GM21619 (cell line): ENCODE measurements around the gene FGG.

ENCODE experiments used
- ATAC-seq: cut with Tn5 transposase; IDR thresholded peaks from one replicate; pipeline ENCODE4 v1.9.1; 2021; ENCODE audit not compliant: unreplicated experiment

Gene FGG

GRCh38 chr4:154588198-154588597 is 24.3 kb downstream of the FGG start:
- ATAC-seq, result no peak

GRCh38 chr4:154586296-154587033 is 26.0 kb downstream of the FGG start:
- no peak for ATAC-seq

- ATAC-seq, result no peak
Observed at GRCh38 chr4:154585369-154586018, 27.0 kb downstream of the FGG start.

- no peak for ATAC-seq
Observed at GRCh38 chr4:154584259-154584658, 28.2 kb downstream of the FGG start.

- no peak for ATAC-seq
Observed at GRCh38 chr4:154583677-154584076, 28.8 kb downstream of the FGG start.

- ATAC-seq, result no peak
Observed at GRCh38 chr4:154583230-154583629, 29.2 kb downstream of the FGG start.

GRCh38 chr4:154582723-154583122 is 29.7 kb downstream of the FGG start:
- no peak for ATAC-seq

- no peak for ATAC-seq
Observed at GRCh38 chr4:154579927-154580326, 32.5 kb downstream of the FGG start.

GRCh38 chr4:154578919-154579318 is 33.5 kb downstream of the FGG start:
- no peak for ATAC-seq

GRCh38 chr4:154577324-154577723 is 35.1 kb downstream of the FGG start:
- ATAC-seq, result no peak

- no peak for ATAC-seq
Observed at GRCh38 chr4:154574311-154574710, 38.1 kb downstream of the FGG start.

GRCh38 chr4:154573190-154573870 is 39.1 kb downstream of the FGG start:
- ATAC-seq, result no peak

GRCh38 chr4:154569584-154569983 is 42.9 kb downstream of the FGG start:
- no peak for ATAC-seq

- ATAC-seq, result no peak
Observed at GRCh38 chr4:154569028-154569427, 43.4 kb downstream of the FGG start.

GRCh38 chr4:154566639-154567204 is 45.7 kb downstream of the FGG start:
- ATAC-seq, result no peak

- ATAC-seq, result no peak
Observed at GRCh38 chr4:154565704-154566103, 46.8 kb downstream of the FGG start.

- ATAC-seq, result no peak
Observed at GRCh38 chr4:154564311-154564710, 48.1 kb downstream of the FGG start.

GRCh38 chr4:154562697-154563254 is 49.7 kb downstream of the FGG start, which contains the start of gene FGB:
Gene FGB, plus strand, starts transcription at chr4:154563011. Its CDS starts 8 bp downstream, at chr4:154563019.
- ATAC-seq, result no peak

GRCh38 chr4:154560824-154561231 is 51.6 kb downstream of the FGG start:
- ATAC-seq, result no peak

GRCh38 chr4:154560419-154560801 is 52.0 kb downstream of the FGG start:
- no peak for ATAC-seq
